Head of caudate nucleus (tissue), 42 donors: ENCODE data around the gene GNAI3.

Source experiments
- DNase-seq, 42 donors: peaks; one replicate each; pipeline versions ENCODE4 v3.0.0 to v3.0.0-alpha.2; 2020 to 2021; ENCODE audit warnings: mixed read lengths in 7 of 42
- intact Hi-C: fragments of 100-400 bp; cut with DNase I; formaldehyde crosslinking; loops from one replicate; pipeline ENCODE4 v1.15.0; 2022

Gene GNAI3

GRCh38 chr1:109640285-109640865 lies 92.0 kb downstream of the GNAI3 start:
- intact Hi-C loops: loop anchor here (5.0 to 10.0 kb wide), 2 partner anchors 137 to 344 kb away; partner anchors contain the start of gene AHCYL1
- peak; percentile 68 to 97 (median 92) for DNase-seq

- intact Hi-C loops: loop anchor here (5.0 to 10.0 kb wide), 2 partner anchors 136 to 344 kb away; partner anchors contain the start of gene AHCYL1
- peak in 4 of 42 donors; percentile 0 to 6 (median 5) for DNase-seq
These were observed 92.8 kb downstream of the GNAI3 start for GRCh38 chr1:109641078-109641740.

DNA sequence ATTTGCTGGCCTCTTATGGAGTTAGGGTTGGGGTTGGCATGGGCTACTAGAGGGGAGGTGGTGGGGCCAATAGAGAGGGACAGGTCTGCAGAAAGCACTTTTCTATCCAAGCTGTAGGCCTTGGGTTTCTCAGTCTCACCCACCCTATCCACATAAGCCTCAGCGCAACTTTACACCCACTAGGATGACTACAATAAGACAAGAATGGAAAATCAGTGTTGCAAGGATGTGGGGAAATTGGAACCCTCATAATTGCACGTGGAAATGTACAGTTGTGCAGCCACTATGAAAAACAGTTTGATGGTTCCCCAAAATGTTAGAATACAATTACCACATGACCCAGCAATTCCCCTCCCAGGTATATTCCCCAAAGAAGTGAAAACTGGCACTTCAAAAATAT lies 93.4 kb downstream of the GNAI3 start:
- peak in 7 of 42 donors; percentile 1 to 47 (median 15) for DNase-seq
- intact Hi-C loops: loop anchor here (5.0 to 10.0 kb wide), 2 partner anchors 135 to 343 kb away; partner anchors contain the start of gene AHCYL1

DNA sequence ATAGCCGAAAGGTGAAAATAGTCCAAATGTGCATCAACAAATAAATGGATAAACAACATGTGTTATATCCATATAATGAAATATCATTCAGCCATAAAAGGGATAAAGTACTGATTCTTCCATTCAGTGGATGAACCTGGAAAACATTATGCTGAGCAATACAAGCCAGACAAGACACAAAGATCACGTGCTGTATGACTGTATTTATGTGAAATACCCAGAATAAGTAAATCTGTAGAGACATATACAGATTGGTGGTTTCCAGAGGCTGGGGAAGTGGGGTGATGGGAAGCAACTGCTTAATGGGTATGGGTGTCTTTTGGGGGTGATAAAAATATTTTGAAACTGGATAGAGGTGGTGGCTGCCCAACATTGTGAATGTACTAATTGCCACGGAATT lies 94.2 kb downstream of the GNAI3 start:
- DNase-seq: peak in 2 of 42 donors; percentile 6 to 24
- intact Hi-C loops: loop anchor here (5.0 to 10.0 kb wide), 2 partner anchors 135 to 342 kb away; partner anchors contain the start of gene AHCYL1

- intact Hi-C loops: loop anchor here (5.0 to 10.0 kb wide), 2 partner anchors 134 to 341 kb away; partner anchors contain the start of gene AHCYL1
- peak in 39 of 42 donors; percentile 33 to 87 (median 76) for DNase-seq
These were observed 95.2 kb downstream of the GNAI3 start for GRCh38 chr1:109643385-109644230.

- peak in 1 of 42 donors; percentile 16 for DNase-seq
- intact Hi-C loops: loop anchor here (5.0 to 10.0 kb wide), 2 partner anchors 133 to 340 kb away; partner anchors contain the start of gene AHCYL1
These were observed 96.3 kb downstream of the GNAI3 start for GRCh38 chr1:109644670-109645069.

- DNase-seq: peak in 7 of 42 donors; percentile 3 to 47 (median 23)
- intact Hi-C loops: loop anchor here (10.0 kb wide), 1 partner anchor 335 kb away; the partner anchor contains the start of gene AHCYL1
These were observed 101.1 kb downstream of the GNAI3 start for GRCh38 chr1:109649491-109649914.

GRCh38 chr1:109650609-109651008 lies 102.2 kb downstream of the GNAI3 start:
- intact Hi-C loops: no loop called here
- peak in 1 of 42 donors; percentile 24 for DNase-seq

DNA sequence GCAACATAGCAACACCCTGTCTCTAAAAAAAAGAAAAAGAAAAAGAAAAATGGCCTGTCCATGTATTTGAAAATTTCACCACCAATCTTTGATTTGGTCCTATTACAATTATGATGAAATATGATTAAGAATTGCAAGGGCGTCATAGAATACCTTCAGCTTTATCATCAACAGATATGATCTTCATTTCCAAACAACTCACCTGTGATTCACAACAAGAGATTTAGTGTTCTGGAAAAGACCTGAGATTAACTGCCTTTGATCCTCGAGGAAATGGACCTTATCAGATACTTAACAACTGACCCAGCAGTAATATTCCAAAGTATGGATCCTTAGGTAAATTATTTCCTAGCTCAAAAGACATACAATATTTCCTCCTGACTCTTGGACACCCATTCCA lies 104.0 kb downstream of the GNAI3 start:
- DNase-seq: no peak
- intact Hi-C loops: no loop called here

DNA sequence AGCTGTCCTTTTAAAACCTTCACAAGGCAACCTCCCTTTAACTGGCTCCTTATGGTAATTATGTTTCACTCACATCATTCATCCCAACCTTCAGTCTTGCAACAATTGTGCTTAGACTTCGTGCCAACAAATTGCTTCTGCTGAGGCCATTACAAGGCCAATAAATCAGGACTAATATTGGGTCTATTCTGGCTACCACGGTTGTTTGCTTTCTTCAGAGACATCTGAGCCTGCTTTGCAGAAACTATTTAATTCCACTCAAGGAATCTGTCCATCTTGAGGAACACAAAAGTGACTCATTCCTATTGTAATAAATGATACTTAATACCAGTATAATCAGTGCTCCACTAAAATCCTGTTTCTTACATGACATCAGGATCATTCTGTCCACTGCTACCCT lies 104.9 kb downstream of the GNAI3 start:
- intact Hi-C loops: no loop called here

GRCh38 chr1:109654519-109654918 lies 106.1 kb downstream of the GNAI3 start:
- intact Hi-C loops: no loop called here
- DNase-seq: no peak

More for the DNA sequence above, 104.9 kb downstream of the GNAI3 start:
- DNase-seq: peak in 1 of 42 donors; percentile 7

DNA sequence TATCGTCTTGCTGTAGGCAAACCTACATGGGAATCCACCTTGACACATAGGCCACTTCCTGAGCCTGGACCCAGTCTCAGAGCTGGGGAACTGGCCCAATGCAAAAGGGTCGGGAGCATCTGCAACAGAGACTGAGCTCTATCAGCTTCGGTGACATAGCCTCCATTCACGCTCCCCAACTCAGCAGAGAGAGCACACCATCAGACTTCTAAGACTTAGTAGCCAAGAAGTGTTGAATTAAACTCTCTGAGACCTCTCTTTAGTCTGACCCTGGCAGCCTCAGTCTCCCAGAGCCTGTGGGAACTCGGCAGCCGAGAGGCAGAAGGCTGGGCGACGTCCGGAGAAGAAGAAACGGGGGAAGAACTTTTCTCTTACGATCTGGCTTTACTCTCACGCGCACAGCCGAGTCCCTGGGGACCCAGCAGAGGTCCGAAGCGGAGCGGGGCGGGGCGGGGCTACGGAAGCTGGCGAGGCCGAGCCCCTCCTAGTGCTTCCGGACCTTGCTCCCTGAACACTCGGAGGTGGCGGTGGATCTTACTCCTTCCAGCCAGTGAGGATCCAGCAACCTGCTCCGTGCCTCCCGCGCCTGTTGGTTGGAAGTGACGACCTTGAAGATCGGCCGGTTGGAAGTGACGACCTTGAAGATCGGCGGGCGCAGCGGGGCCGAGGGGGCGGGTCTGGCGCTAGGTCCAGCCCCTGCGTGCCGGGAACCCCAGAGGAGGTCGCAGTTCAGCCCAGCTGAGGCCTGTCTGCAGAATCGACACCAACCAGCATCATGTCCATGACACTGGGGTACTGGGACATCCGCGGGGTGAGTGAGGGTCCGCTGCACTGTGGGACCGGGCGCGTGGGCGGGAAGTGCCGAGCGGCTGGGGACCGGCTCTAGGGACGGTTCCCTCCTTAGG lies 107.5 kb downstream of the GNAI3 start, which contains the start of gene GSTM4:
Gene GSTM4 (plus strand): TSS at position 485 of the 905 bp plus-strand sequence. CDS start 291 bp downstream, at position 776.
- DNase-seq: peak; percentile 66 to 94 (median 83)
- intact Hi-C loops: no loop called here

GRCh38 chr1:109657395-109657794 lies 109.0 kb downstream of the GNAI3 start:
- peak in 1 of 42 donors; percentile 31 for DNase-seq
- intact Hi-C loops: no loop called here

- peak in 1 of 42 donors; percentile 31 for DNase-seq
- intact Hi-C loops: no loop called here
These were observed 109.6 kb downstream of the GNAI3 start for GRCh38 chr1:109657970-109658369.

DNA sequence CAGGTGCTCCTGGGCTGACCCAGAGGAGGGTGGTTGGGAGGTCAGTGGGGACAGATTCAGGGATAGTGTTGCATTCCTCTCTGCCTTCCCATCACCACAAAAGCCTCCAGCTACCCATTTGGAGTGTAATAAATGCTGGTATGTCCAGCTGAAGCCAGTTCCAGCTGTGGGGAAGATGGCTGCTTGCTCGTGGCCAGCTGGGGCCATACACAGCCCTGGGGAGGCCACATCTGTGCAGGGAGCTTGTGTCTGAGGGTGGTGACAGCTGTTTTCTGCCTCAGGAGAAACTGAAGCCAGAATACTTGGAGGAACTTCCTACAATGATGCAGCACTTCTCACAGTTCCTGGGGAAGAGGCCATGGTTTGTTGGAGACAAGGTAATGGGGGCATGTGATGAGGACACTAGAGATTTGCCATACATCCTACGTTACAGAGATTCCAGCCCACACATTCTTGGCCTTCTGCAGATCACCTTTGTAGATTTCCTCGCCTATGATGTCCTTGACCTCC lies 110.2 kb downstream of the GNAI3 start:
- DNase-seq: peak in 1 of 42 donors; percentile 21
- intact Hi-C loops: no loop called here

- peak in 1 of 42 donors; percentile 31 for DNase-seq
- intact Hi-C loops: no loop called here
These were observed 110.7 kb downstream of the GNAI3 start for GRCh38 chr1:109659145-109659544.

DNA sequence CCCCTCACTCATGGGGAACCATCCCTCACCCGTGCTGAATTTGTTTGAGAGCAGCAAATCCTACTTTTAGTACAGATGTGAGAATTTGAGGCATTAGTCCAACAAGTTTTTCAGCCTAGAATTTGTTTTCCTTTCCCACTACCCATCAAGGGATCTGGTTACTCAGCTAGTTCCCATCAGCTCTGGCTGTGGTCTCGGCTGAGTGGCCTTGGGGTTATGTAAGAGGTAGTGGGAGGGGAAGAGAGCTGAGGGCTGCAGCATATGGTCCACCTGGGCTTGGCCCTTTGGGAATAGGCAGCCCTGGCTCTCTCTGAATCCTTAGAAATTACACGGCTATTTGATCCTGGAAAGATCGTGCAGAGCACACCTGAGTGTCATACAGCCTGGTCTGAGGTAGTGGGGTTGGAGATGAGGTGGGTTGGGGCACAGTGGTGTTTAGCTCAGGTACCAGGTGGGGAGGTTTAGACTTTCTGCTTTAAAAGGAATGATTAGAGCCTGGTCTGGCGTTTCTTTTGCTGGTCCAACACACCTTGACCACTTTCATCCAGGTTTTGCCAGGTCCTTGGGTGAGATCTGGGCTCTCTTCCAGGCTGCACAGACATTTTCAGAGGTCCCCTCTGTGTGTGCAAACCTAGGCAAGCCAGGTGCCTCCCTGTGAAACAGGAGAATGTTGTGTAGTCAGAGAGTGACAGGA lies 111.7 kb downstream of the GNAI3 start:
- intact Hi-C loops: no loop called here
- peak in 1 of 42 donors; percentile 41 for DNase-seq
